ENCODE results near the gene KCNT1. TPM values are rescaled to one million over a fixed set of nuclear protein-coding genes. Genes with fewer than 3 reads are reported as not detected.

KCNT1 gene
- total and polyA plus RNA-seq, 2 donors (not counting 3 experiments of a cell fraction or from before 2014, with no cell fraction given): not detected

GRCh38 chr9:135766707-135767106 lies 64.7 kb downstream of the KCNT1 start:
- Histone ChIP-seq H2AFZ (ENCODE audit: low read depth, low read length) (no peak overlapping the region), H3K9me1 (replicated peaks; ENCODE audit: control insufficient read depth, extremely low read depth, insufficient read depth, low read length) (no peaks in the 10 kb centered on the region), H3K9ac (replicated peaks; ENCODE audit: extremely low read depth, insufficient read depth, low read length) (no peak overlapping the region), H3K4me1 (ENCODE audit: control insufficient read depth, extremely low read depth, insufficient read depth, low read length) (no peaks in the 10 kb centered on the region), H3K36me3 (ENCODE audit: control insufficient read depth in 2 of 2, extremely low read depth in 1 of 2, insufficient read depth in 2 of 2, low read length in 2 of 2) (no peaks in the 10 kb centered on the region), H3K9me3 (replicated peaks; ENCODE audit: control insufficient read depth, insufficient read depth, low read length) (no peaks in the 10 kb centered on the region), H3K79me2 (ENCODE audit: control insufficient read depth, insufficient read depth, low read length) (no peaks in the 10 kb centered on the region), H3K27me3 (ENCODE audit: control insufficient read depth in 2 of 2, insufficient read depth in 2 of 2, low read length in 2 of 2) (no peaks in the 10 kb centered on the region), H3K27ac (ENCODE audit: insufficient read depth, low read depth, low read length) (no peak overlapping the region), H3K4me2 (ENCODE audit: insufficient read depth, low read length) (no peak overlapping the region), H4K20me1 (replicated peaks; ENCODE audit: control insufficient read depth, extremely low read depth, insufficient read depth, low read length) (no peaks in the 10 kb centered on the region), H3K4me3 (replicated peaks in 1 of 3; ENCODE audit: insufficient read depth in 1 of 3, low read depth in 1 of 3, low read length in 3 of 3) (no peak overlapping the region)
- ChIA-PET POLR2A (no interaction called here), CTCF (no interaction called here)
- DNase-seq (ENCODE audit: low read depth, low spot score): no peak
- intact Hi-C loops (cut with micrococcal nuclease) (no loop called here), dilution Hi-C loops (cut with MboI; ENCODE audit: extremely low pct_ligation_motif_present, low sequenced_read_pairs) (no loop called here)
- BruUV-seq (replicated peaks): no TSS peak
- FAIRE-seq: no peak
- TF ChIP-seq MAX (IDR thresholded peaks at IDR 0.05; ENCODE audit: insufficient read depth, insufficient read length) (no peak), FOS (IDR thresholded peaks at IDR 0.05; ENCODE audit: borderline replicate concordance, insufficient read depth, low read length) (no peak), MYC (IDR thresholded peaks at IDR 0.05; ENCODE audit: low read depth, low read length) (no peak), POLR2AphosphoS5 (IDR thresholded peaks at IDR 0.05; ENCODE audit: insufficient read depth, low read depth, low read length) (no peak), GATA2 (IDR thresholded peaks at IDR 0.05; ENCODE audit: insufficient read depth, insufficient read length, low read depth, low read length) (no peak), CTCF (IDR thresholded peaks at IDR 0.05; ENCODE audit: extremely low read depth in 1 of 2, insufficient read depth in 1 of 2, low read depth in 1 of 2, low read length in 2 of 2) (no peak), EZH2 (IDR thresholded peaks at IDR 0.05; ENCODE audit: borderline replicate concordance, low read depth, low read length, severe bottlenecking) (no peak), POLR2A (IDR thresholded peaks at IDR 0.05; ENCODE audit: low read depth, low read length) (no peak), JUN (IDR thresholded peaks at IDR 0.05; ENCODE audit: borderline replicate concordance, insufficient read depth, insufficient read length, low read depth) (no peak)
